Mammary epithelial cell (primary cell): ENCODE results near the gene PNKD.

Source experiments
- CTCF ChIP-seq, 2 donors: IDR thresholded peaks in 1 of 2; conservative IDR thresholded peaks in 1 of 2; 2 replicates each; pipeline ENCODE4 v1.5.1; 2011 to 2012; ENCODE audit warnings: inconsistent platforms in 2 of 2, low read length in 2 of 2, mild to moderate bottlenecking in 2 of 2, control low read depth in 1 of 2, low read depth in 1 of 2; ENCODE audit not compliant: insufficient read depth in 1 of 2; ENCODE audit errors: extremely low read depth in 1 of 2
- EZH2 ChIP-seq: IDR thresholded peaks from 2 replicates; pipeline ENCODE4 v1.6.1; 2012; ENCODE audit warnings: low read length, inconsistent platforms, borderline replicate concordance

- TF ChIP-seq CTCF (conservative IDR thresholded peaks at IDR 0.05 in 1 of 2, IDR thresholded peaks at IDR 0.05 in 1 of 2; ENCODE audit: extremely low read depth in 1 of 2, insufficient read depth in 1 of 2, low read depth in 1 of 2, low read length in 2 of 2): no peak
- no peak for TF ChIP-seq EZH2
Measured at GRCh38 chr2:218296200-218296599, 25.9 kb downstream of the PNKD start.
